Transverse colon (tissue), 4 donors: Measurements from ENCODE around the gene RBMX.

Experiments used
- EP300 ChIP-seq: sonication (generic); formaldehyde crosslinking; IDR thresholded peaks from one replicate; pipeline ENCODE4 v1.6.1; 2017; ENCODE audit warnings: antibody characterized with exemption, low read depth
- POLR2A ChIP-seq: fragments of 450-650 bp; IDR thresholded peaks from one replicate; pipeline ENCODE4 v1.6.1; 2016; ENCODE audit warnings: antibody characterized with exemption, mild to moderate bottlenecking, moderate library complexity
- POLR2AphosphoS5 ChIP-seq, 3 donors: sonication (generic); formaldehyde crosslinking; IDR thresholded peaks; one replicate each; pipeline ENCODE4 v1.6.1; 2016; ENCODE audit warnings: antibody characterized with exemption in 3 of 3
- TF ChIP-seq, protein P1 (sequence below), 5 experiments: fragments of 200-600 bp in 3 of 5; fragments of 450-650 bp in 2 of 5; sonication (generic) in 3 of 5; IDR thresholded peaks; 1 replicate in 2 of 5; 2 replicates in 3 of 5; pipeline ENCODE4 v1.5.1; 2016 to 2017; ENCODE audit warnings: antibody characterized with exemption in 5 of 5, inconsistent platforms in 3 of 5, mild to moderate bottlenecking in 2 of 5, moderate library complexity in 1 of 5

DNA sequence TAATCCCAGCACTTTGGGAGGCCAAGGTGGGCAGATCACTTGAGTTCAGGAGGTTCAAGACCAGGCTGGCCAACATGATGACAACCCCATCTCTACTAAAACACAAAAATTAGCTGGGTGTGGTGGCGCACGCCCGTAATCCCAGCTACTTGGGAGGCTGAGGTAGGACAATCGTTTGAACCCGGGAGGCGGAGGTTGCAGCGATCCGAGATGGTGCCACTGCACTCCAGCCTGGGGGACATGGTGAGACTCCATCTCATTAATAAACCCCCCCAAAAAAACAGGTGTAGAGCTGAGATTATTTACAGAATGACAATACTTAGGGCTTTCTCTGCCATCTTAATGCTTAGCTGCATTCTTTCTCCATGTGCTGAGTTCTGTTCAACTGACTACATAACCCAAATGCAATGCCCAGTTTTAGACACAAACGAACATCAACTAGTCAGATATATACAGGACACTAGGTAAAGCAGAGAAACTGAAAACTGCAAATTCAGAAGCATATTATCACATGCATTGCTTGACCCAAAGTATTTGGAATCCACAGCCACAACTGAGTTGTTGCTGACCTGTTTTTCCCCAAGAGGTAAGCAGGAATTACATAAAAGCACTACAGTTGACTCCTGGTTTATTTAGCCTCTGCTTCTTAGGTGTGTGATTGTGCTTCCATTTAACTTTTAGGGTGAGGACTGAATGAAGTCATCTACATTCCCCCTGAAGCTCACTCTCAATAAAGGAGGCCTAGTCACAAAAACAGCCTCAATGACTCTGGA, 12.1 kb downstream of the RBMX start:
- TF ChIP-seq, protein P1, sequence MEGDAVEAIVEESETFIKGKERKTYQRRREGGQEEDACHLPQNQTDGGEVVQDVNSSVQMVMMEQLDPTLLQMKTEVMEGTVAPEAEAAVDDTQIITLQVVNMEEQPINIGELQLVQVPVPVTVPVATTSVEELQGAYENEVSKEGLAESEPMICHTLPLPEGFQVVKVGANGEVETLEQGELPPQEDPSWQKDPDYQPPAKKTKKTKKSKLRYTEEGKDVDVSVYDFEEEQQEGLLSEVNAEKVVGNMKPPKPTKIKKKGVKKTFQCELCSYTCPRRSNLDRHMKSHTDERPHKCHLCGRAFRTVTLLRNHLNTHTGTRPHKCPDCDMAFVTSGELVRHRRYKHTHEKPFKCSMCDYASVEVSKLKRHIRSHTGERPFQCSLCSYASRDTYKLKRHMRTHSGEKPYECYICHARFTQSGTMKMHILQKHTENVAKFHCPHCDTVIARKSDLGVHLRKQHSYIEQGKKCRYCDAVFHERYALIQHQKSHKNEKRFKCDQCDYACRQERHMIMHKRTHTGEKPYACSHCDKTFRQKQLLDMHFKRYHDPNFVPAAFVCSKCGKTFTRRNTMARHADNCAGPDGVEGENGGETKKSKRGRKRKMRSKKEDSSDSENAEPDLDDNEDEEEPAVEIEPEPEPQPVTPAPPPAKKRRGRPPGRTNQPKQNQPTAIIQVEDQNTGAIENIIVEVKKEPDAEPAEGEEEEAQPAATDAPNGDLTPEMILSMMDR (IDR thresholded peaks at IDR 0.05) = no peak
- no peak for TF ChIP-seq POLR2AphosphoS5 (IDR thresholded peaks at IDR 0.05)
- no peak for TF ChIP-seq POLR2A
- TF ChIP-seq EP300 = no peak
